ENCODE data around the gene SLC16A4.
"Not testable (repeated sequence)": the region's sequence is repeated elsewhere in the genome, so short reads cannot be mapped to it uniquely, and the experiment has no call there.

SLC16A4 gene

GRCh38 chr1:110411173-110411735 is 20.4 kb upstream of the SLC16A4 start:
- in situ Hi-C loops (cut with HindIII; ENCODE audit: low sequenced_read_pairs), result no loop called here

GRCh38 chr1:110409316-110409715 is 18.5 kb upstream of the SLC16A4 start:
- in situ Hi-C loops (cut with HindIII; ENCODE audit: low sequenced_read_pairs), result no loop called here

GRCh38 chr1:110408488-110408887 is 17.7 kb upstream of the SLC16A4 start:
- in situ Hi-C loops (cut with HindIII; ENCODE audit: low sequenced_read_pairs), result no loop called here

- in situ Hi-C loops (cut with HindIII; ENCODE audit: low sequenced_read_pairs), result no loop called here
Measured at GRCh38 chr1:110407260-110408210, 16.7 kb upstream of the SLC16A4 start, which contains the start of gene LAMTOR5. LAMTOR5 (minus strand) TSS chr1:110407694; CDS start chr1:110407620, 74 bp downstream.

- in situ Hi-C loops (cut with HindIII; ENCODE audit: low sequenced_read_pairs), result not testable (repeated sequence)
Measured at GRCh38 chr1:110406407-110406806, 15.6 kb upstream of the SLC16A4 start.

- in situ Hi-C loops (cut with HindIII; ENCODE audit: low sequenced_read_pairs), result no loop called here
Measured at GRCh38 chr1:110404401-110404800, 13.6 kb upstream of the SLC16A4 start.

GRCh38 chr1:110403805-110404204 is 13.0 kb upstream of the SLC16A4 start:
- in situ Hi-C loops (cut with HindIII; ENCODE audit: low sequenced_read_pairs), result no loop called here

GRCh38 chr1:110396259-110396958 is 5.6 kb upstream of the SLC16A4 start:
- in situ Hi-C loops (cut with HindIII; ENCODE audit: low sequenced_read_pairs), result not testable (repeated sequence)

GRCh38 chr1:110394493-110394820 is 3.6 kb upstream of the SLC16A4 start:
- in situ Hi-C loops (cut with HindIII; ENCODE audit: low sequenced_read_pairs), result no loop called here

GRCh38 chr1:110393691-110394492 is 3.1 kb upstream of the SLC16A4 start:
- in situ Hi-C loops (cut with HindIII; ENCODE audit: low sequenced_read_pairs), result no loop called here

GRCh38 chr1:110393286-110393685 is 2.5 kb upstream of the SLC16A4 start:
- in situ Hi-C loops (cut with HindIII; ENCODE audit: low sequenced_read_pairs), result no loop called here

- in situ Hi-C loops (cut with HindIII; ENCODE audit: low sequenced_read_pairs), result no loop called here
Measured at GRCh38 chr1:110390096-110390495, 730 bp downstream of the SLC16A4 start.

- in situ Hi-C loops (cut with HindIII; ENCODE audit: low sequenced_read_pairs), result no loop called here
Measured at GRCh38 chr1:110387048-110387754, 3.6 kb downstream of the SLC16A4 start.

GRCh38 chr1:110385369-110385768 is 5.5 kb downstream of the SLC16A4 start:
- in situ Hi-C loops (cut with HindIII; ENCODE audit: low sequenced_read_pairs), result no loop called here

- in situ Hi-C loops (cut with HindIII; ENCODE audit: low sequenced_read_pairs), result no loop called here
Measured at GRCh38 chr1:110384581-110385321, 6.1 kb downstream of the SLC16A4 start.

GRCh38 chr1:110383251-110383990 is 7.4 kb downstream of the SLC16A4 start:
- in situ Hi-C loops (cut with HindIII; ENCODE audit: low sequenced_read_pairs), result no loop called here

- in situ Hi-C loops (cut with HindIII; ENCODE audit: low sequenced_read_pairs), result no loop called here
Measured at GRCh38 chr1:110380672-110381283, 10.0 kb downstream of the SLC16A4 start.

GRCh38 chr1:110375490-110375889 is 15.3 kb downstream of the SLC16A4 start:
- in situ Hi-C loops (cut with HindIII; ENCODE audit: low sequenced_read_pairs), result no loop called here
